ENCODE measurements around the gene C21orf58. TPM values are rescaled to one million over a fixed set of nuclear protein-coding genes. Genes with fewer than 3 reads are reported as not detected.
"Not testable (repeated sequence)": the region's sequence is repeated elsewhere in the genome, so short reads cannot be mapped to it uniquely, and the experiment has no call there.

C21orf58 gene
- total RNA-seq (1 to 10 TPM in 6 of 9 donors, under 1 TPM in 3; 0.72 to 4.0 (median 1.3) TPM), polyA plus RNA-seq (1 to 10 TPM in 1 of 2 donors, under 1 TPM in 1; 0.64 to 1.8 TPM)
- long read RNA-seq, donor 1, partial matches to known transcripts: 0 of 1 reads
- long read RNA-seq, donor 1, other reads (novel, unspliced or antisense): 1 of 1 reads
- long read RNA-seq, donor 2, partial matches to known transcripts: 0 of 3 reads
- long read RNA-seq, donor 2, other reads (novel, unspliced or antisense): 2 of 3 reads
- long read RNA-seq, donor 3, partial matches to known transcripts: 0 of 1 reads
- long read RNA-seq, donor 3, other reads (novel, unspliced or antisense): 1 of 1 reads

DNA sequence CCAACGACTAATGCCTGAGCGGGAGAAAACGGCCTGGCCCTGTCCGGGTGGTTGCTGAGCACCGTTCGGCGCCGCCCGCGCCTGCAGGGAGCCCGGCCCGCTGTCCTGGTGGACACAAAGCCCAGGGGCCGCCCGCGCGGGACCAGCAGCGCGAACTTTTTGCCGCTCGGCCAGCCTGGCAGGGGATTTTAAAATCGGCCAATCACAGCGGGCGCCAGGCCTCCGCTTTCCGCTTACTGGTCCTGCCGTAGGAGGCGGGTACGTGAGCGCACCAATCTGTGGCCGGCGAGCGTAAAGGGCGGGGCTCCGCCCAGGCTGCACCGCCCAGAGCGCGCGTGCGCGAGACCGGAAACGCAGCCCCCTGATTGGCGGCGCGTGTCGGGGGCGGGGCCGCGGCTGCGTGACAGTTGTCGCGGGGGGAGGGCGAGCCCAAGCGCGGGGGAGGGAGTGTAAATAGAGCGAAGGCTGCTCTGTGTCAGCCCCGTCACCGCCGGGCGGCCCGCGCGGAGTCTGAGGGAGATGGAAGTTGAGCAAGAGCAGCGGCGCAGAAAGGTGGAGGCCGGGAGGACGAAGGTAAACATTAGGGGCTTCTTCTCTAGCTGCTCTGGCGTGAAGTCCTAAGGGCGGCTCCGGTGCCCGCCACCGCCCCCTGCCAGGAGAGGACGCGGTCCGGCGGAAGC lies at the start of gene C21orf58, which contains the start of gene PCNT:
Gene C21orf58 (minus strand): TSS at position 161 of the 680 bp plus-strand sequence. CDS start 1,132 bp downstream, outside the sequence.
Gene PCNT (plus strand): TSS at position 447 of the 680 bp plus-strand sequence. CDS start 73 bp downstream, at position 520.
- H3K36me3 ChIP-seq: peaks cover 0 to 21% (median 9%) of the 10 kb centered on the region in 9 donors
- H3K27ac ChIP-seq: peak within 1 kb of the TSS; percentile 92 to 100 (median 98)
- 0 to 1% (median 0%) methylated on average over 53 to 76 of the region's 76 CpGs for WGBS, 4 donors
- no peaks in the 10 kb centered on the region for H3K27me3 ChIP-seq
- peak; percentile 93 to 97 (median 96) for ATAC-seq
- peaks cover 4 to 37% (median 19%) of the 10 kb centered on the region in 12 donors for H3K4me1 ChIP-seq
- no peaks in the 10 kb centered on the region for H3K9me3 ChIP-seq
- peak; percentile 98 to 100 (median 99) for DNase-seq
- H3K4me3 ChIP-seq: peak within 1 kb of the TSS; percentile 77 to 100 (median 96)
- intact Hi-C loops (cut with DNase I): loop anchor here in 9 of 10 donors (1.0 to 10.0 kb wide), 11 partner anchors 37 to 679 kb away; partner anchors contain the start of genes MCM3AP (in 6 of the 9), YBEY (in 6 of the 9), LSS (in 1 of the 9) and PCBP3 (in 1 of the 9)
- peak in 1 of 2 donors; percentile 35 for TF ChIP-seq POLR2A (IDR thresholded peaks at IDR 0.05)
- TF ChIP-seq, protein P1, sequence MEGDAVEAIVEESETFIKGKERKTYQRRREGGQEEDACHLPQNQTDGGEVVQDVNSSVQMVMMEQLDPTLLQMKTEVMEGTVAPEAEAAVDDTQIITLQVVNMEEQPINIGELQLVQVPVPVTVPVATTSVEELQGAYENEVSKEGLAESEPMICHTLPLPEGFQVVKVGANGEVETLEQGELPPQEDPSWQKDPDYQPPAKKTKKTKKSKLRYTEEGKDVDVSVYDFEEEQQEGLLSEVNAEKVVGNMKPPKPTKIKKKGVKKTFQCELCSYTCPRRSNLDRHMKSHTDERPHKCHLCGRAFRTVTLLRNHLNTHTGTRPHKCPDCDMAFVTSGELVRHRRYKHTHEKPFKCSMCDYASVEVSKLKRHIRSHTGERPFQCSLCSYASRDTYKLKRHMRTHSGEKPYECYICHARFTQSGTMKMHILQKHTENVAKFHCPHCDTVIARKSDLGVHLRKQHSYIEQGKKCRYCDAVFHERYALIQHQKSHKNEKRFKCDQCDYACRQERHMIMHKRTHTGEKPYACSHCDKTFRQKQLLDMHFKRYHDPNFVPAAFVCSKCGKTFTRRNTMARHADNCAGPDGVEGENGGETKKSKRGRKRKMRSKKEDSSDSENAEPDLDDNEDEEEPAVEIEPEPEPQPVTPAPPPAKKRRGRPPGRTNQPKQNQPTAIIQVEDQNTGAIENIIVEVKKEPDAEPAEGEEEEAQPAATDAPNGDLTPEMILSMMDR (IDR thresholded peaks at IDR 0.05): peak in 2 of 12 donors; percentile 4 to 12

GRCh38 chr21:46372947-46373346 lies 49.3 kb upstream of the C21orf58 start:
- intact Hi-C loops (cut with DNase I); H3K27me3 ChIP-seq; H3K4me3 ChIP-seq; DNase-seq; H3K9me3 ChIP-seq; ATAC-seq: not testable (repeated sequence)
- H3K27ac ChIP-seq: peak overlapping the region in 1 of 12 donors; percentile 28
- peaks cover 0 to 16% (median 3%) of the 10 kb centered on the region in 12 donors for H3K4me1 ChIP-seq
- WGBS, 4 donors: 91 to 97% (median 93%) methylated on average over 10 of the region's 10 CpGs
- peaks cover 0 to 36% (median 7%) of the 10 kb centered on the region in 9 donors for H3K36me3 ChIP-seq

- Histone ChIP-seq H3K36me3 (peaks cover 0 to 37% (median 14%) of the 10 kb centered on the region in 9 donors), H3K4me1 (peaks cover 0 to 16% (median 2%) of the 10 kb centered on the region in 12 donors), H3K4me3 (no peak overlapping the region), H3K27me3 (no peaks in the 10 kb centered on the region), H3K27ac (no peak overlapping the region), H3K9me3 (no peaks in the 10 kb centered on the region)
- intact Hi-C loops (cut with DNase I): no loop called here
- 96 to 99% (median 98%) methylated on average over 7 of the region's 7 CpGs for WGBS, 4 donors
- ATAC-seq (no peak), DNase-seq (peak in 1 of 5 donors; percentile 7)
- TF ChIP-seq POLR2A (IDR thresholded peaks at IDR 0.05): no peak
- TF ChIP-seq, protein P1 (IDR thresholded peaks at IDR 0.05): no peak
Observed at GRCh38 chr21:46372014-46372485, 48.4 kb upstream of the C21orf58 start.

DNA sequence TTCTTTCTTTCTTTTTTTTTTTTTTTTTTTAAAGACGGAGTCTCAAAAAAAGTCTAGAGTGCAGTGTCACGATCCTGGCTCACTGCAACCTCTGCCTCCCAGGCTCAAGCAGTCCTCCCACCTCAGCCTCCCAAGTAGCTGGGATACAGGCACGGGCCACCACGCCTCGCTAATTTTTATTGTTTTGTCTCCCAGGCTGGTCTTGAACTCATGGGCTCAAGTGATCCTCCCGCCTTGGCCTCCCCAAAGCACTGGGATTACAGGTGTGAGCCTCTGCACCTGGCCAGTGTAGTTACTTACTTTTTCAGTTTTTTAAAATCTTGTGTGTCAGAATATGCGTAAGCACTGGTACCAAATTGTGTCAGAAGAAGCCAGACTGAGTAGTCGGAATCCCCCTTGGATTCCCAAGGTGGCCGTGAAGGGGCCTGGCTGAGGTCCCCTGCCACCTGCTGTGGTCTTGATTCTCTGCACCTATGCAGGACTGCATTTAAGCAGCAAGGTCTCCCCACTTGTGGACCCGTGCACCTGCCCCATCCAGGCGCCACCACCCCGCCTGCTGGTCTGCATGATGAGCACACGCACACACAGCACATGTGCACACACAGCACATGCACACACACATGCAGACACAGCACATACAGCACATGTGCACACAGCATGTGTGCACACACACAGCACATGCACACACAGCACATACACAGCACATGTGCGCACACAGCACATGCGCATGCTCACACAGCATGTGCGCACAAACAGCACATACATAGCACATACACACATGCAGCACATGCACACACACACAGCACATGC lies 47.7 kb upstream of the C21orf58 start:
- Histone ChIP-seq H3K27me3 (no peaks in the 10 kb centered on the region), H3K27ac (no peak overlapping the region), H3K9me3 (no peaks in the 10 kb centered on the region), H3K4me3 (no peak overlapping the region), H3K4me1 (peaks cover 0 to 16% (median under 1%) of the 10 kb centered on the region in 12 donors), H3K36me3 (peaks cover 0 to 43% (median 21%) of the 10 kb centered on the region in 9 donors)
- TF ChIP-seq, protein P1 (IDR thresholded peaks at IDR 0.05): no peak
- TF ChIP-seq POLR2A (IDR thresholded peaks at IDR 0.05): no peak
- peak in 1 of 5 donors; percentile 20 for DNase-seq
- no peak for ATAC-seq
- 93 to 97% (median 95%) methylated on average over 13 to 16 of the region's 16 CpGs for WGBS, 4 donors
- intact Hi-C loops (cut with DNase I): no loop called here
